PFSK-1 (cell line): Measurements from ENCODE around the gene SFMBT2.

Source experiments
- FOXP2 ChIP-seq: optimal IDR thresholded peaks from 2 replicates; pipeline ENCODE3; 2011; ENCODE audit warnings: borderline replicate concordance, control low read depth, inconsistent platforms; ENCODE audit not compliant: insufficient read depth; ENCODE audit errors: extremely low read length, extremely low read depth
- POLR2AphosphoS5 ChIP-seq: IDR thresholded peaks from 2 replicates; pipeline ENCODE4 v1.6.1; 2012; ENCODE audit warnings: low read depth, mild to moderate bottlenecking, control low read depth, low read length, moderate library complexity
- SIN3A ChIP-seq: IDR thresholded peaks from 2 replicates; pipeline ENCODE4 v1.6.1; 2012; ENCODE audit warnings: mild to moderate bottlenecking, low read length, moderate library complexity, borderline replicate concordance; ENCODE audit not compliant: insufficient read depth
- TAF1 ChIP-seq: IDR thresholded peaks from 2 replicates; pipeline ENCODE4 v1.6.1; 2012; ENCODE audit warnings: low read length, control low read depth, borderline replicate concordance; ENCODE audit not compliant: insufficient read depth
- TF ChIP-seq, protein P1 (sequence below), 2 experiments: IDR thresholded peaks; 2 replicates each; pipeline versions ENCODE4 v1.6.1 to v1.8.0; 2011 to 2012; ENCODE audit warnings: low read depth in 2 of 2, low read length in 2 of 2, control low read depth in 1 of 2, inconsistent platforms in 1 of 2, mild to moderate bottlenecking in 1 of 2, moderate library complexity in 1 of 2; ENCODE audit not compliant: insufficient read depth in 1 of 2

Gene SFMBT2

DNA sequence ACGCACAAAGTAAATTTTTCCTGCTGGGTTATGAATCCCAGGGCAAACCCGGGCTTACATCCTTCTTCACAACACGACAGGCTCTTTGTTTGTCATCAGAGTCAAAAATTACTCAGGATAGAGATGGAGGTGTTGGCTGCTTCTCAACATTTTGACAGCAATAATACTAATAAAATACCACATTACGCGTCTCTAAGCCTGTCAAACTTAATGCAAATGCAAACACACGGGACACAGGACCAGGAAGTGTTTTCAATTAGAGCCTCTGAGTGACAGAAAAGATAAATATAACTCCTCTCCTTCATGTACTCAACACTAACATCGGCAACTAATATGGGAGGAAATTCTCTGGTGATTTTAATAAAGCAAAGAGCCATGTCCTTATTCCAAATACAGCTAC is 128.4 kb downstream of the SFMBT2 start:
- no peak for TF ChIP-seq POLR2AphosphoS5

GRCh38 chr10:7281429-7281828 is 129.4 kb downstream of the SFMBT2 start:
- no peak for TF ChIP-seq POLR2AphosphoS5
- TF ChIP-seq SIN3A, result no peak
- no peak for TF ChIP-seq TAF1
- TF ChIP-seq FOXP2, result no peak
- TF ChIP-seq, protein P1, sequence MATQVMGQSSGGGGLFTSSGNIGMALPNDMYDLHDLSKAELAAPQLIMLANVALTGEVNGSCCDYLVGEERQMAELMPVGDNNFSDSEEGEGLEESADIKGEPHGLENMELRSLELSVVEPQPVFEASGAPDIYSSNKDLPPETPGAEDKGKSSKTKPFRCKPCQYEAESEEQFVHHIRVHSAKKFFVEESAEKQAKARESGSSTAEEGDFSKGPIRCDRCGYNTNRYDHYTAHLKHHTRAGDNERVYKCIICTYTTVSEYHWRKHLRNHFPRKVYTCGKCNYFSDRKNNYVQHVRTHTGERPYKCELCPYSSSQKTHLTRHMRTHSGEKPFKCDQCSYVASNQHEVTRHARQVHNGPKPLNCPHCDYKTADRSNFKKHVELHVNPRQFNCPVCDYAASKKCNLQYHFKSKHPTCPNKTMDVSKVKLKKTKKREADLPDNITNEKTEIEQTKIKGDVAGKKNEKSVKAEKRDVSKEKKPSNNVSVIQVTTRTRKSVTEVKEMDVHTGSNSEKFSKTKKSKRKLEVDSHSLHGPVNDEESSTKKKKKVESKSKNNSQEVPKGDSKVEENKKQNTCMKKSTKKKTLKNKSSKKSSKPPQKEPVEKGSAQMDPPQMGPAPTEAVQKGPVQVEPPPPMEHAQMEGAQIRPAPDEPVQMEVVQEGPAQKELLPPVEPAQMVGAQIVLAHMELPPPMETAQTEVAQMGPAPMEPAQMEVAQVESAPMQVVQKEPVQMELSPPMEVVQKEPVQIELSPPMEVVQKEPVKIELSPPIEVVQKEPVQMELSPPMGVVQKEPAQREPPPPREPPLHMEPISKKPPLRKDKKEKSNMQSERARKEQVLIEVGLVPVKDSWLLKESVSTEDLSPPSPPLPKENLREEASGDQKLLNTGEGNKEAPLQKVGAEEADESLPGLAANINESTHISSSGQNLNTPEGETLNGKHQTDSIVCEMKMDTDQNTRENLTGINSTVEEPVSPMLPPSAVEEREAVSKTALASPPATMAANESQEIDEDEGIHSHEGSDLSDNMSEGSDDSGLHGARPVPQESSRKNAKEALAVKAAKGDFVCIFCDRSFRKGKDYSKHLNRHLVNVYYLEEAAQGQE (IDR thresholded peaks at IDR 0.05; ENCODE audit: insufficient read depth in 1 of 2, low read depth in 2 of 2, low read length in 2 of 2), result no peak

DNA sequence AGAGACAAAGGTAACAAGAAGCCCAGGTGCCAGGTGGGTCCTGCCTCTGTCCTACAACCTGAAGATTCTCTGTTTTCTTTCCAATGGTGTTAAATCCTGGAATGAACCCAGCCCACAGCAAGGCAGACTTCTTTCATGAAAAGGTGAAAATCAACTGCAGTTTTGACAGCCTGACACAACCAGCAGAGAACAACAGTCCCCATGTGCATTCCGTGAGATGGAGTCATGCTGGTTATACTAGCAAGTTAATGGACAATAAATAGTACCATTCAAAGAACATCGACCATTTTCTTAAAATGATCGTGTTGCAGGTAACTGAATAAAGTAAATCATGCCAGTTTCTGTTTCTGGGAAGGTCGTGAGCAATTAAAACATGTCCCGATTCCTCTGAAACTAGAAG is 131.5 kb downstream of the SFMBT2 start:
- TF ChIP-seq FOXP2 (no peak), POLR2AphosphoS5 (no peak)

DNA sequence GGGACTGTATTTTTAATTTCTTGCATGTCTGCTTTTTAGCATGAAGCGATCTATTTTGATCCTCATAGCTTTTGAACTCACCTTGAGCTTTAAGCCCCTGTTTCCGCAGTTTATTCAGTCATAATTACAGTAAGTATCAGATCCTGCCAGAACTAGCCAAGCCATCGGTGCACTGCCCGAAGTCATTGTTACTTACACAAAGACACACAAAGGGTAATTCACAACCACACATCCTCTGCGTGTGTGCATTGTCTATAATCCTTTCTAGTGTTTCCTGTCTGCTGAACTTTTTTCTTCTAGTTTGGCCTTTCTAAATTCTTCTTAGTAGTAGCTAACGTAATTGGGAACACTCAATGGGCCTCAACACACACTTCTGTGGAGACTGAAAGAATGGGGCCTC is 133.0 kb downstream of the SFMBT2 start:
- TF ChIP-seq, protein P1 (IDR thresholded peaks at IDR 0.05; ENCODE audit: insufficient read depth in 1 of 2, low read depth in 2 of 2, low read length in 2 of 2), result no peak
- no peak for TF ChIP-seq TAF1
- no peak for TF ChIP-seq POLR2AphosphoS5
- no peak for TF ChIP-seq SIN3A
- no peak for TF ChIP-seq FOXP2

- TF ChIP-seq POLR2AphosphoS5 (no peak), FOXP2 (no peak), SIN3A (no peak), TAF1 (no peak)
- TF ChIP-seq, protein P1 (IDR thresholded peaks at IDR 0.05; ENCODE audit: insufficient read depth in 1 of 2, low read depth in 2 of 2, low read length in 2 of 2), result no peak
These were observed 133.4 kb downstream of the SFMBT2 start for GRCh38 chr10:7277432-7277831.

DNA sequence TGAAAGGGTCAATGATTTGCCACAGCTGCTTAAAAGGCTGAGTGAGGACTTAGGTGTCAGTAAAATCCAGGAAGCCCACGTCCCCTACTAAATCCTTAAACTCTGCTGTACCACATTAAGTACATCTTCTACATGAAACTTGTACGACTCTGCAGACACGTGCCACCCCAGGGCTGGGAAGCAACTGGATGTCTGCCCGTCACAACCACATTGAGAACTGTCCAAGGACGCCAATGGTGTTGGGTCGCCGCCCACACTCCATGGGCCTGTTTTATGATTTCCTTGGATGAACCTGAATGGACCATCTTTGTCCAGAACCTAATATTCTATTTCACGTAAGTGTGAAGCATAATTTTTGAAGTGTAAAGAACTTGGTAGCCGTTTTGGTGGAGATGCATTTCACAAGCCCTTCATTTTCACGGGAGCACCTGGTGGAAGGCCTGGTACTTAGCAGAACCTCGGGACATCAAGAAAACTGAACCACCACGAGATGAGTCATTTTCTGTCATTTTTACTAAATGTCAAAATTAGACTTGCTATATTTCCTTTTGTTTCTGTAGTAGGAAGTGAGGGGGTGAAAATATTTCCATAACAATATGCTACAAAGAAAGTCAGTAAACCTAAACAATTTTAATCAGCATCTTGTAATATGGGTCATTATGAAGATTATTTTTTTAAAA is 134.9 kb downstream of the SFMBT2 start:
- TF ChIP-seq, protein P1 (IDR thresholded peaks at IDR 0.05; ENCODE audit: insufficient read depth in 1 of 2, low read depth in 2 of 2, low read length in 2 of 2), result no peak
